Endodermal cell (in vitro differentiated cells): ENCODE results near the gene CRMP1. TPM values are rescaled to one million over a fixed set of nuclear protein-coding genes. Genes with fewer than 3 reads are reported as not detected.
"Not testable (repeated sequence)": the region's sequence is repeated elsewhere in the genome, so short reads cannot be mapped to it uniquely, and the experiment has no call there.

Experiments
- DNase-seq: peaks from one replicate; pipeline ENCODE4 v3.0.0-alpha.2; 2017
- H3K27ac ChIP-seq: 2 replicates; pipeline ENCODE4 v1.5.1; 2013; ENCODE audit warnings: mild to moderate bottlenecking, low read depth, low read length, moderate library complexity
- H3K27me3 ChIP-seq: 2 replicates; pipeline ENCODE4 v1.6.1; 2013; ENCODE audit warnings: mild to moderate bottlenecking, low read length, moderate library complexity; ENCODE audit not compliant: insufficient read depth, control insufficient read depth, poor library complexity, severe bottlenecking
- H3K36me3 ChIP-seq: 2 replicates; pipeline ENCODE4 v1.7.0; 2013; ENCODE audit warnings: mild to moderate bottlenecking, low read length, moderate library complexity; ENCODE audit not compliant: control insufficient read depth, insufficient read depth
- H3K4me1 ChIP-seq: one replicate; pipeline ENCODE4 v1.7.0; 2013; ENCODE audit warnings: low read length; ENCODE audit not compliant: control insufficient read depth, insufficient read depth
- H3K4me3 ChIP-seq: 2 replicates; pipeline ENCODE4 v1.5.1; 2013; ENCODE audit warnings: mild to moderate bottlenecking, low read length, moderate library complexity
- H3K9ac ChIP-seq: 2 replicates; pipeline ENCODE4 v1.6.1; 2013; ENCODE audit warnings: mild to moderate bottlenecking, low read length, moderate library complexity; ENCODE audit not compliant: poor library complexity, severe bottlenecking; ENCODE audit errors: extremely low read depth
- H3K9me3 ChIP-seq: 2 replicates; pipeline ENCODE4 v1.6.1; 2013; ENCODE audit warnings: mild to moderate bottlenecking, low read length, moderate library complexity; ENCODE audit not compliant: control insufficient read depth
- H3K27ac Mint-ChIP-seq: 2 replicates; pipeline ENCODE4 v1.8.0; 2020; ENCODE audit warnings: mixed read lengths
- H3K27me3 Mint-ChIP-seq: 2 replicates; pipeline ENCODE4 v1.8.0; 2021; ENCODE audit warnings: mild to moderate bottlenecking, mixed read lengths; ENCODE audit not compliant: insufficient read depth
- H3K36me3 Mint-ChIP-seq: 2 replicates; pipeline ENCODE4 v1.8.0; 2020; ENCODE audit warnings: low read depth, mixed read lengths
- H3K4me1 Mint-ChIP-seq: 2 replicates; pipeline ENCODE4 v1.8.0; 2020; ENCODE audit warnings: mixed read lengths
- H3K4me3 Mint-ChIP-seq: 2 replicates; pipeline ENCODE4 v1.8.0; 2020; ENCODE audit warnings: mild to moderate bottlenecking, moderate library complexity, mixed read lengths
- H3K9me3 Mint-ChIP-seq: 2 replicates; pipeline ENCODE4 v1.8.0; 2020; ENCODE audit warnings: mild to moderate bottlenecking, mixed read lengths
- WGBS, 2 experiments: methylation state at CpG; one replicate each; pipeline versions ENCODE4 v1.1.5 to v1.1.7; 2013; ENCODE audit warnings: missing lambda C conversion rate in 2 of 2, mixed read lengths in 1 of 2; ENCODE audit not compliant: insufficient coverage in 1 of 2, insufficient read length in 1 of 2; 5-methylcytosine and 5-hydroxymethylcytosine counted together
- total RNA-seq, 2 donors: library from RNA; stranded (reverse); fragmentation: NEBNext Ultra II Directional in 1 of 2; extraction: Animal tissue kit (Norgen Biotek cat#: 25700) in 1 of 2; gene quantifications; 2 replicates in 1 of 2; 3 replicates in 1 of 2; pipeline ENCODE4 v1.2.1, GENCODE V29; 2021
- TF ChIP-seq, protein P1 (sequence below): fragments of 200-600 bp; sonication (generic); conservative IDR thresholded peaks from 2 replicates; pipeline ENCODE4 v1.5.0; 2021; ENCODE audit warnings: antibody characterized with exemption, mild to moderate bottlenecking

CRMP1 gene
- total RNA-seq, 2 donors from 2014 or later, result 40.0 to 64.9 TPM

GRCh38 chr4:5839751-5840674 lies 52.9 kb downstream of the CRMP1 start:
- no peak for DNase-seq
- Histone ChIP-seq H3K36me3 (peaks cover 46% of the 10 kb centered on the region), H3K4me3 (no peak overlapping the region), H3K27me3 (no peaks in the 10 kb centered on the region), H3K9me3 (no peaks in the 10 kb centered on the region), H3K9ac (no peak overlapping the region), H3K4me1 (no peaks in the 10 kb centered on the region), H3K27ac (no peak overlapping the region)
- H3K36me3 Mint-ChIP-seq, result peaks cover 76% of the 10 kb centered on the region
- no peaks in the 10 kb centered on the region for H3K9me3 Mint-ChIP-seq
- TF ChIP-seq, protein P1, sequence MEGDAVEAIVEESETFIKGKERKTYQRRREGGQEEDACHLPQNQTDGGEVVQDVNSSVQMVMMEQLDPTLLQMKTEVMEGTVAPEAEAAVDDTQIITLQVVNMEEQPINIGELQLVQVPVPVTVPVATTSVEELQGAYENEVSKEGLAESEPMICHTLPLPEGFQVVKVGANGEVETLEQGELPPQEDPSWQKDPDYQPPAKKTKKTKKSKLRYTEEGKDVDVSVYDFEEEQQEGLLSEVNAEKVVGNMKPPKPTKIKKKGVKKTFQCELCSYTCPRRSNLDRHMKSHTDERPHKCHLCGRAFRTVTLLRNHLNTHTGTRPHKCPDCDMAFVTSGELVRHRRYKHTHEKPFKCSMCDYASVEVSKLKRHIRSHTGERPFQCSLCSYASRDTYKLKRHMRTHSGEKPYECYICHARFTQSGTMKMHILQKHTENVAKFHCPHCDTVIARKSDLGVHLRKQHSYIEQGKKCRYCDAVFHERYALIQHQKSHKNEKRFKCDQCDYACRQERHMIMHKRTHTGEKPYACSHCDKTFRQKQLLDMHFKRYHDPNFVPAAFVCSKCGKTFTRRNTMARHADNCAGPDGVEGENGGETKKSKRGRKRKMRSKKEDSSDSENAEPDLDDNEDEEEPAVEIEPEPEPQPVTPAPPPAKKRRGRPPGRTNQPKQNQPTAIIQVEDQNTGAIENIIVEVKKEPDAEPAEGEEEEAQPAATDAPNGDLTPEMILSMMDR, result no peak
- H3K4me3 Mint-ChIP-seq, result no peak overlapping the region
- no peaks in the 10 kb centered on the region for H3K27me3 Mint-ChIP-seq
- H3K27ac Mint-ChIP-seq, result no peak overlapping the region
- H3K4me1 Mint-ChIP-seq, result no peaks in the 10 kb centered on the region
- WGBS, 2 experiments, result 93 to 95% methylated on average over 23 to 30 of the region's 30 CpGs

DNA sequence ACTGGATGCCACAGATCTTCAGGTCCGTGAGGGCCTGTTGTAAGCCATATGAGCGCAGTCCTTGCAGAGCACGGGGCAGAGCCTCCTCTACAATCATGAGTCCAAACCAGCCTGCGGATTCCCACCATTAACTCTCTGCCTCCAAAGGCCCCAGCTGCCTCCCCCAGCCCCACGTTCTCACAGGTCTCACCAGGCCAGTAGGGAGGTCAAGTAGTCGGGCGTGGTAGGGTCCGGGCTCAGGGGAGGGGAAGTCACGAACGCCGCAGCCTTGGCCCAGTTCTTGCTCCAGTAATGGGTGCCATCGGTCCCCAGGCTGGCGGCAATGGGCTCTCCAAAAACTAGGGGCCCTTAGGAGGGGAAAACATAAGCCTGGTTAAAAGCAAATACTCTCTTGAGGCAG lies 53.6 kb downstream of the CRMP1 start:
- H3K27me3 Mint-ChIP-seq, result no peaks in the 10 kb centered on the region
- TF ChIP-seq, protein P1, result no peak
- no peak overlapping the region for H3K4me3 Mint-ChIP-seq

GRCh38 chr4:5837483-5837882 lies 55.4 kb downstream of the CRMP1 start:
- not testable (repeated sequence) for H3K4me3 Mint-ChIP-seq, H3K9me3 Mint-ChIP-seq, H3K27ac ChIP-seq, H3K27me3 ChIP-seq, H3K27ac Mint-ChIP-seq, H3K4me1 ChIP-seq, H3K27me3 Mint-ChIP-seq, H3K9ac ChIP-seq, DNase-seq, H3K9me3 ChIP-seq, H3K4me1 Mint-ChIP-seq, H3K4me3 ChIP-seq
- peaks cover 77% of the 10 kb centered on the region for H3K36me3 Mint-ChIP-seq
- H3K36me3 ChIP-seq, result peaks cover 53% of the 10 kb centered on the region
- WGBS, 2 experiments, result 0 to 68% methylated on average over 1 to 4 of the region's 6 CpGs

More for the DNA sequence above, 53.6 kb downstream of the CRMP1 start:
- DNase-seq, result no peak
- Mint-ChIP-seq H3K4me1 (no peaks in the 10 kb centered on the region), H3K9me3 (no peaks in the 10 kb centered on the region), H3K36me3 (peaks cover 80% of the 10 kb centered on the region), H3K27ac (no peak overlapping the region)
- WGBS, 2 experiments, result 93 to 96% methylated on average over 3 to 13 of the region's 13 CpGs
- Histone ChIP-seq H3K9ac (no peak overlapping the region), H3K36me3 (peaks cover 52% of the 10 kb centered on the region), H3K27me3 (no peaks in the 10 kb centered on the region), H3K27ac (no peak overlapping the region), H3K4me3 (no peak overlapping the region), H3K4me1 (no peaks in the 10 kb centered on the region), H3K9me3 (no peaks in the 10 kb centered on the region)
